ENCODE data around the gene WAC. TPM values are rescaled to one million over a fixed set of nuclear protein-coding genes. Genes with fewer than 3 reads are reported as not detected.

Gene WAC
- total and polyA plus RNA-seq, 9 of the 15 experiments (the other 6 are each of a cell fraction or from before 2014, with no cell fraction given): 24.8 to 123 (median 78.2) TPM

DNA sequence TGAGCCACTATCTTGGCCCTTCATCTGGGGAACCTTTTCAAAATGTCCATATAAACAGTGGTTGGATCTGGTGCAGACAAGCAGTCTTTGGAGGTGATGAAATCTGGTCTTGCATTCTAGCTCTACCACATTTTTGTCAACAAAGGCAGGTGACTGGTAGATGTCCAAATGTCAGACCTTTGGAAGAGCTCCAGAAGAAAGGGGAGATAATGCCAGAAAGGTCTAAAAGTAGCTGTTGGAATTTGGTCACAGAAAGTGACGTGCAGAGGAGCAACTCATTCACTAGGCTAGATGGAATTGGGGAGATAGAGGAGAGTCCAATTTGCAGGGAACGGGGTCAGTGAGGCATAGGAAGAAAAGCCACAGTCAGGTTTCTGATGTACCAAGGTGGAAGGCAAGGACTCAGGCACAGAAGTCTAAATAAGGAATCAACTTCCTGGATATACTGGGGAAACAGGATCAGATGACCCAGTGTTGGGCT is 36.4 kb upstream of the WAC start (continued):
- no peak for TF ChIP-seq ZNF174 (CRISPR knock-in tag; IDR thresholded peaks at IDR 0.05)
- TF ChIP-seq, protein P1, sequence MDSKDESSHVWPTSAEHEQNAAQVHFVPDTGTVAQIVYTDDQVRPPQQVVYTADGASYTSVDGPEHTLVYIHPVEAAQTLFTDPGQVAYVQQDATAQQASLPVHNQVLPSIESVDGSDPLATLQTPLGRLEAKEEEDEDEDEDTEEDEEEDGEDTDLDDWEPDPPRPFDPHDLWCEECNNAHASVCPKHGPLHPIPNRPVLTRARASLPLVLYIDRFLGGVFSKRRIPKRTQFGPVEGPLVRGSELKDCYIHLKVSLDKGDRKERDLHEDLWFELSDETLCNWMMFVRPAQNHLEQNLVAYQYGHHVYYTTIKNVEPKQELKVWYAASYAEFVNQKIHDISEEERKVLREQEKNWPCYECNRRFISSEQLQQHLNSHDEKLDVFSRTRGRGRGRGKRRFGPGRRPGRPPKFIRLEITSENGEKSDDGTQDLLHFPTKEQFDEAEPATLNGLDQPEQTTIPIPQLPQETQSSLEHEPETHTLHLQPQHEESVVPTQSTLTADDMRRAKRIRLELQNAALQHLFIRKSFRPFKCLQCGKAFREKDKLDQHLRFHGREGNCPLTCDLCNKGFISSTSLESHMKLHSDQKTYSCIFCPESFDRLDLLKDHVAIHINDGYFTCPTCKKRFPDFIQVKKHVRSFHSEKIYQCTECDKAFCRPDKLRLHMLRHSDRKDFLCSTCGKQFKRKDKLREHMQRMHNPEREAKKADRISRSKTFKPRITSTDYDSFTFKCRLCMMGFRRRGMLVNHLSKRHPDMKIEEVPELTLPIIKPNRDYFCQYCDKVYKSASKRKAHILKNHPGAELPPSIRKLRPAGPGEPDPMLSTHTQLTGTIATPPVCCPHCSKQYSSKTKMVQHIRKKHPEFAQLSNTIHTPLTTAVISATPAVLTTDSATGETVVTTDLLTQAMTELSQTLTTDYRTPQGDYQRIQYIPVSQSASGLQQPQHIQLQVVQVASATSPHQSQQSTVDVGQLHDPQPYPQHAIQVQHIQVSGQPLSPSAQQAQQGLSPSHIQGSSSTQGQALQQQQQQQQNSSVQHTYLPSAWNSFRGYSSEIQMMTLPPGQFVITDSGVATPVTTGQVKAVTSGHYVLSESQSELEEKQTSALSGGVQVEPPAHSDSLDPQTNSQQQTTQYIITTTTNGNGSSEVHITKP (IDR thresholded peaks at IDR 0.05; ENCODE audit: partially characterized antibody): peak; percentile 68
- TF ChIP-seq MEF2D (tag; conservative IDR thresholded peaks at IDR 0.05; ENCODE audit: low read depth): no peak
- TF ChIP-seq TAF7 (tag; IDR thresholded peaks at IDR 0.05): no peak
- TF ChIP-seq TAF9B (IDR thresholded peaks at IDR 0.05; ENCODE audit: partially characterized antibody): no peak
- TF ChIP-seq MLLT1 (IDR thresholded peaks at IDR 0.05): no peak
- no peak for TF ChIP-seq RFX5 (IDR thresholded peaks at IDR 0.05; ENCODE audit: low read depth, low read length)
- no peak for TF ChIP-seq ARHGAP35 (IDR thresholded peaks at IDR 0.05; ENCODE audit: partially characterized antibody)
- TF ChIP-seq, protein P2, sequence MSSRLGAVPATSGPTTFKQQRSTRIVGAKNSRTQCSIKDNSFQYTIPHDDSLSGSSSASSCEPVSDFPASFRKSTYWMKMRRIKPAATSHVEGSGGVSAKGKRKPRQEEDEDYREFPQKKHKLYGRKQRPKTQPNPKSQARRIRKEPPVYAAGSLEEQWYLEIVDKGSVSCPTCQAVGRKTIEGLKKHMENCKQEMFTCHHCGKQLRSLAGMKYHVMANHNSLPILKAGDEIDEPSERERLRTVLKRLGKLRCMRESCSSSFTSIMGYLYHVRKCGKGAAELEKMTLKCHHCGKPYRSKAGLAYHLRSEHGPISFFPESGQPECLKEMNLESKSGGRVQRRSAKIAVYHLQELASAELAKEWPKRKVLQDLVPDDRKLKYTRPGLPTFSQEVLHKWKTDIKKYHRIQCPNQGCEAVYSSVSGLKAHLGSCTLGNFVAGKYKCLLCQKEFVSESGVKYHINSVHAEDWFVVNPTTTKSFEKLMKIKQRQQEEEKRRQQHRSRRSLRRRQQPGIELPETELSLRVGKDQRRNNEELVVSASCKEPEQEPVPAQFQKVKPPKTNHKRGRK (tag; IDR thresholded peaks at IDR 0.05): no peak
- TF ChIP-seq ZBTB9 (CRISPR knock-in tag; IDR thresholded peaks at IDR 0.05): no peak
- TF ChIP-seq, protein P3, sequence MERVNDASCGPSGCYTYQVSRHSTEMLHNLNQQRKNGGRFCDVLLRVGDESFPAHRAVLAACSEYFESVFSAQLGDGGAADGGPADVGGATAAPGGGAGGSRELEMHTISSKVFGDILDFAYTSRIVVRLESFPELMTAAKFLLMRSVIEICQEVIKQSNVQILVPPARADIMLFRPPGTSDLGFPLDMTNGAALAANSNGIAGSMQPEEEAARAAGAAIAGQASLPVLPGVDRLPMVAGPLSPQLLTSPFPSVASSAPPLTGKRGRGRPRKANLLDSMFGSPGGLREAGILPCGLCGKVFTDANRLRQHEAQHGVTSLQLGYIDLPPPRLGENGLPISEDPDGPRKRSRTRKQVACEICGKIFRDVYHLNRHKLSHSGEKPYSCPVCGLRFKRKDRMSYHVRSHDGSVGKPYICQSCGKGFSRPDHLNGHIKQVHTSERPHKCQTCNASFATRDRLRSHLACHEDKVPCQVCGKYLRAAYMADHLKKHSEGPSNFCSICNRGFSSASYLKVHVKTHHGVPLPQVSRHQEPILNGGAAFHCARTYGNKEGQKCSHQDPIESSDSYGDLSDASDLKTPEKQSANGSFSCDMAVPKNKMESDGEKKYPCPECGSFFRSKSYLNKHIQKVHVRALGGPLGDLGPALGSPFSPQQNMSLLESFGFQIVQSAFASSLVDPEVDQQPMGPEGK (CRISPR knock-in tag; IDR thresholded peaks at IDR 0.05; ENCODE audit: borderline replicate concordance): no peak
- no peak for TF ChIP-seq FOXK1 (CRISPR knock-in tag; IDR thresholded peaks at IDR 0.05; ENCODE audit: borderline replicate concordance)
- no peak for TF ChIP-seq ARID3A (IDR thresholded peaks at IDR 0.05; ENCODE audit: borderline replicate concordance, low read depth, low read length)
- TF ChIP-seq HES1 (IDR thresholded peaks at IDR 0.05; ENCODE audit: low read depth): peak; percentile 38; the same call in 1 of the 2 replicates

All from K562 (cell line).